ENCODE measurements around the gene KRT74.

Gene KRT74

DNA sequence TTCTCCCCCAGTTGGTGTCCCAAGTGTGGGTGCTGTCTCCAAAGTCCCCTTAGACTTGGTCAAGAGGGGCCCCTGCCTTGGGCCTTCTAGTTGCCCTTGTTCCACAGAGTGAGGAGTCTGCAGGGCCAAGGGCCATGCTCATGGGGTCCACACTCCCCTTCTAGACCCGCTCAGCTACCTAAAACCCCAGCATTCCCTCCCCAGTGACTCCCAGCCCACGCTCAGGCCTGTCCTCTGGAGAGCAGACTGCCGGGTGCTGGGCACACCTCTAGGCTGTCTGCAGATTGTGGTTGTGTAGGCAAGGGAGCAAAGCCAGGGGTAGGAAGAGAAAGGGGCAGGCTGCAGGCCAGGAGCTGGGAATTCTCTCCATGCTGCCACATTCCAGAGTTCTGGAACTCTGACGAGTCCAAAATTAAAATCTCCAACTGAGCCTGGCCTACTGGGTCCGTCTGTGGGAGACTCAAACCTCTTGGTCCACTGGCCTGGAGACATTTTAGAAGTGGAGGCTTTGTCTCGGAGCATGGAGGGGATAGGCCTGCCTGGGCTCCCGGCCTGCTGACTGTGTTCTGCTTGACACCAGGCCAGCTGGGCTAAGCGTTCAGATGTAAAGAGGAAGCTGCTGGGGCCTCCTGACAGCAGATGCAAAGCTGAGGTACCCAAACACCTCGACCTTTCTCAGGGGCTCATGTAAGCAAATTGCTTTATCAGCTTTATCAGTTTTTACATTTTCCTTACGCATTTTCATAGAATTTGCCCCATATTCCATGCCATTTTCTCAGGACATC lies 39.8 kb downstream of the KRT74 start:
- DNase-seq = peak; percentile 40

DNA sequence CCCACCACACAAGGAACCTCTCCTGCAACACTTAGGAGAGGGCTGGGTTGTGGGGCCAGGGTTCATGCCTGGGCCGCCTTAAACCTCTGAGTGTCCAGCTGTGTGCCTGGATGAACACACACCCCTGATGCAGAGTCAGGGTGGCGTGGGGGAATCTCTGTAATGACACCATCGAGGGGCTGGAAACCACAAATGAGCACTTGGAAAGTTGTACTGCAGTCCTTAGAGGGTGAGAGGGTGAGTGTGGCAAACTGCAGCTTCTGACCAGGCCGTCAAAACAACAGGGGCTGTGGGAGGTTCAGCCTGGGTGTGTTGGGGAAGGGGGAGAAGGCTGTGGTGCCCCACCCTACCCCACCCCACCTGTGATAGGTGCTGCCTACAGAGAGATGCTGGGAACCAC lies 41.0 kb downstream of the KRT74 start:
- DNase-seq = peak; percentile 34

DNA sequence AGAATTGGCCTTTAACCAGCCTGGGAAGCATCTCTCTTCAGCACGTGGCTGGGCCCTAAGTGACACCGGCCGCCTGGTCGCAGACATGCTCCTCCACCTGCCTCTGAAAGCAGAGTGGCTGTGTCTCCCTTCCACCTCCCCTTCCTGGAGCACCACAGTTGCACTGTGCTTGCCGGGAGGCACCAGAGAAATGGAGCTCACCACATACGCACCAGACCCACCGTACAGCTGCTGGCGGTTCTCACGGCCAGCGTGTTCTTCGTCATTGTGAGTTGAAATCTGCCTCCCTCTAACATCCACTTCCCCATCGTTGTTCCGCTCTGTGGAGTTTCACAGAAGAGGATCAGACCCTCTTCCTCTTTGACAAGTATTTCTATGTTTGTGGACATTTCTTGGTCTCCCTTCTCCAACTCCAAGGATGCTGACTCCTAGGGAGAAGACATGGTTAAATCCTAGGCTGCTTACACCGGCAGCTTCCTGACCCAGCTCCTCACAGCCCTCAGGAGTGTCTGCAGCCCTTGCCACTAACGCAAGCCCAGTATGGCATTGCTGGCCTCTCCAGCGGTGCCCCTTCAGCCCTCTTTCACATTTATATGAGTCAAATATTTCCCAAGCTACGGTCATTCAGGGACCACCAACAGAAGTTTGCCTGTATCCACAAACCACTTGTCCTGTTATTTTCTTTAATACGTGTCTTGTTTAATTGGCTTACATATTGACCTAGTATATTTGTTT lies 41.9 kb downstream of the KRT74 start:
- DNase-seq = peak; percentile 37

GRCh38 chr12:52530905-52531304 lies 42.7 kb downstream of the KRT74 start:
- no peak for DNase-seq

- no peak for DNase-seq
Observed at GRCh38 chr12:52530366-52530765, 43.3 kb downstream of the KRT74 start.

DNA sequence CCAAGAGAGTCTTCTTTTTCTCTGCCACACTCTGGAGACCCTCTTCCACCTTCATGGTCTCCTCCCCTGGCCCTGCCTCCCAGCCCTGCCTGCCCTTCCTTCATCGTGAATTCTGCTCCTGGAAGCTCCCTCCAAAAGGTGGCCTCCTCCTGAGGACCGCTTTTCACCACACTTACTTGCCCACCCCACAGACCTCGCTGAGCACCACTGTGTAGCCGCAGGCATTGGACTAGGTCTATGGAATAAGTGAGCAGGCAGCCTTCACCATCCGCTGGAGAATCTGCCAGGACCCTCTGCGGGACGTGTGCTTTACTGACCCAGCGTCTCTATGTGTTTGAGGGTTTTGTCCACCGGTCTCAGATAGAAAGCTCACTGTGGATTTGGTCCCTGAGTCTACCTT lies 43.8 kb downstream of the KRT74 start:
- peak; percentile 13 for DNase-seq

DNA sequence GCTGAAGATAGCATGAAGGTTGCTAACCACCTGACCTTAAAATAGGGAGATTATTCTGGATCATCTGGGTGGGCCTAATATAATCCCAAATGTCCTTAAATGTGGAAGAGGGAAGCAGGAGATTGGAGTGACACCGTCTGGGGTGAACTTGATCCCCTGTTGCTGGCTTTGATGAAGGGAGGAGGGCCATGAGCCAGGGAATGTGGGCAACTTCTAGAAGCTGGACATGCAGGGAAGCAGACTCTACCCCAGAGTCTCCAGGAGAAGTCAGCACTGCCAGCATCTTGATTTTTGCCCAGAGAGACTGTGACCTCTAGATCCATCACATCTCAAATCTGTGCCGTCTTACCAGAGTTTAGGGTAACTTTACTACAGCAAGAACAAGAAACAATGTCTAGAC lies 44.2 kb downstream of the KRT74 start:
- no peak for DNase-seq

DNA sequence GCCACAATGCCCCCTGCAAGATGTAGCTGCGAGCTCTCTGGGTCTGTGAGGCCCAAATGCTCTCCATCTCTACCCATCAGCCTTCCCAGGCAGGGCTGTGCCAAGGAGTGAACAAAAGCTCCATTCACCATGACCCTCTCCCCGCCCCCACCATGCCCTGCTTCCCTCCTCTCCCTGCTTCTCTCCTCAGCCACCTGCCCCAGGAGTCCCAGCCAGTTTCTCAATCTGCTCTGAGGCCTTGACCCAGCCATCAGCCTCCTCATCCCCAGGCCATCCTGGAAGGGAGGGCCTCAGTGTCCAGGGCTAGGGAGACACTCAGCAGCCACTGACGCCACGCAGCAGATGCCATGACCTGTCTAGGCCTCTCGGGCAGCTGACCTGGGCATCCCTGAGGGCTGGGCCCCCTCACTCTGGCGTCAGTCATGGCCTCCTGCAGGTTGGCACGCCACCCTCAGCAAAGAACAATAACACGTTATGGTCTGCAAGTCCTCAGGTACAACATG lies 45.0 kb downstream of the KRT74 start:
- DNase-seq = peak; percentile 37

GRCh38 chr12:52527121-52527800 lies 46.4 kb downstream of the KRT74 start:
- peak; percentile 38 for DNase-seq

DNA sequence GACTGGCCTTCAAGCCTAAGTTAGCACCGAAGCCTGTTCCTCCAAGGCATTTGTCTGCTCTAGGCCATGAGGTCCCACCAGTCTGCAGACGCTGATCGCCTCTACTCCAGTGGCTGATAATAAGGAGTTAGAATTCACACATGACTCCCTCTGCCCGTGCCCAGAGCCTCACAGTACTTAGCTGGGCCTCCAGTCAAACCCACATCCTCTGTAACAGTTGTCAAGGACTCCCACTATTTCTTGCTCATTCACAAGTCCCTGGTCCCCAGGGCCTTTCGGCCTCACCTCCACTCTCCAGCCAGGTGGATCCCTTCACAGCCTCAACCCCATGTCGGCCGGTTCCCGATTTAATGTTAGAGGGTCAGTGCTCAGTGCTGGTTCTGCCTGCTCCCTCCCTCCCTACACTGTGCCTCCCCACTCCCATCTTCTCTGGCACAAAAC lies 47.1 kb downstream of the KRT74 start:
- DNase-seq = peak; percentile 39

DNA sequence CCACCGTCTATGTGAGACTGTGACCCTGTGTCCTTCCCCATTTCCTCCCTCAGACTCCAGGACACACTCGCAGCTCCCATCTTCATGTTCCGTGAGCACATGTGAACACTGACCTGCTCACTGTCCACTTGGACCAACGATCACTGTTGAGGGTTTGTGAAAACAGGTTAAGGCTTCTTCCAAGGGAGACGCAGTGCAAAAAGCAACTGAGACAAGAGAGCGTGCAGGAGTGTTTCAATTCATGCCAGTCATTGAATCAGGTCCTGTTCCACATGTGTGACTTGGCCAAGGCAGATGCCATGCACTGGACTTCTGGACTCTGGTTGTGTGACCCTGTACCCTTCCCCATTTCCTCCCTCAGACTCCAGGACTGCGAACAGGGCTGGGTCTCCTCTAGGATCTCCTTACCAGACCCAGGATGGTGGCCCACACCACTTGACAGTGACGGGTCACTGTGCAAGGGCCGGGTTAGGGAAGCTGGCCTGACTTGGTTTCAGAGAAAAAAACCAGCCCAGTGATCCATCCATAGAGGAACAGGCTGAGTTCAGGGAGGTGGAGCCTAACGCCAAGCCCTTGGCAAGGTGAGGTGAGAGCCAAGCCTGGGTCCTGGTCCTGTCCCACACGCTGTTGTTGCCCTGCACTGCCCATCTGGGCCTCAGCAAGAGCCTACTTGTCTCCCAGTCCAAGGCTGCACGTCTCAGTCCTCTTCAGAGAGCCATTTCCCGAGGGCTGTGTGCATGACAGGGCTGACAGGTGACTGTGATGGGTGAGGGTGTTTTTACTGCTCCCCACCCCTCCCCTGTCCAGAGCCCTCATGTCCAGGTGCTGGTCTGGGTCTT lies 47.8 kb downstream of the KRT74 start:
- peak; percentile 21 for DNase-seq

GRCh38 chr12:52524898-52525591 lies 48.6 kb downstream of the KRT74 start:
- DNase-seq = no peak

DNA sequence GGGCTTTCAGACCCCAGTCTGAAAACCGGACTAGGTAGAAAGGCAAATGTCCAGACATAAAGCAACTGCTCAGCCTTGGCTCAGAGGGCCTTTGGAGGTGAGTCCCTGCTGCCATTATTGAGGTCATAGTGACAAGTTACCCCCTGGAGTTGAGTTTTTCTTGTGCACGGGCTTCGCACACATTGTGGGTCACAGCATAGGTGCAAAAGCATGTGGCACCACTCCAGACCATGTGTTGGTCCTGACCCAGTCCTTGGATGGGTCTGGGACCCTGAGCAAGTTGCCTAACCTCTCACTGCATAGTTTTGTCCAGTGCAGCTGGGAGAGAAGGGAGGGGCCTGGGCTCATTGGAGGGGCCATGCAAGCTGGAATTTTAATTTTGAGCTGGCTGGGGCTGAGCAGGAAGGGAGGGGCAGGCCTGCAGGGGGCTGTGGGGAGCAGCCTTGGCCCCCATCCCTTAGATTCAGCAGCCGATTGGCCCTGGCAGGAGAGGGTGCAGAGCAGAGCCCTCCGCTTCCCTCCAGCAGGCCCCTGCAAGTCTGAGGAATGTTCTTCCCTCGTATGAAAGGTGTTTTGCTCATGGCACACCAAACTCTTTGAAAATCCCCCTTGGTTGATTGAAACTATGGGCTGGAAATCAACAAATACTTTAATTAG lies 49.3 kb downstream of the KRT74 start:
- DNase-seq = no peak

DNA sequence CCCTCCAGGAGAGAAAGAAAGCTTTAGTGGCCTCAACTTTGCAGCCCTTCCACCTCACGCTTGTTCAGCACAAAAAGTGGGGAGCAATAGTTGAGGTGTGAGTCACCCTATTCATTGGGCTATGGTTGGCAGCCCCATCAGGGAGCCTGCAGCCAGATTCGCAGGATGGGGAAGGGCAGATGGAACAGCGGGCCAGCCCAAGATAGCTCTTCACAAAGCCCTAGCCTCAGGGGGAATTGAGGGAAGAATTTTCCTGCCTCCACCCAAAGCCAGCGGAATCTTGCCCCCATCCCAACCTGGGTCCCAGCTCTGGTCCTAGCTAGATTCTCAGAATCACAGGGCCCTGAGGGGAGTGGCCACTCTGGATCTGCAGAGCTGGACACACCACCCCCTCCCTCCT lies 49.8 kb downstream of the KRT74 start:
- no peak for DNase-seq

DNA sequence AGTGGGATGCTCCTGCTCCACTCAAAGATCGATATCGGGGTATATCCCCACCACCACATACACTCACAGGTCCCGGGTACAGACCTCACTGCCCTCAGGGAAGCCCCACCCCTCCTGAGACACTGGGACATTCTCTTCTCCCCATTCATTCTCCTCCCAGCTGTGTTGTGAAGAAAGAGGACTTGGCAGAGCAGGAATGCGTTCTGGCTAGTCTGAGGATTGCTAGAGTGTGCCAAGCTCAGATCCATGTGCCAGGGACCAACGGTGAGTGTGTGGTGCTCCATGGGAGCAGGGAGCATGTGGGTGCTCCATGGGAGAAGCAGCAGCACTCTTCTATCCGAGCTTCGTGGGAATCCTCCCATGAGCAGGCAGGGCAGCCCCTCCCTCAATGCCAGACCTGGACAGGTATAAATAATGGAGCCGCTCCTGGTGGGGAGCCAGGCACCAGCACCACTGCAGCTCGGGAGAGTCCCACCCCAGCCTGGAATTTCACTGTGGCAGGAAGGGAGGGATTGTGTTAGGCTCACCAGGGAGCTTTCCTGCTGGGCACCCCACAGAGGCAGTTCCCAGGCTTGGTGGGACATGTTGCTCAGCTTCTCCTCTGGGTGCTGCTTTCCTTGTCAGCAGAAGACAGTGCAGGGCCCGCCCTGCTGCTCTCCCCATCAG lies 51.2 kb downstream of the KRT74 start:
- no peak for DNase-seq

GRCh38 chr12:52521568-52522266 lies 51.9 kb downstream of the KRT74 start:
- peak; percentile 52 for DNase-seq

DNA sequence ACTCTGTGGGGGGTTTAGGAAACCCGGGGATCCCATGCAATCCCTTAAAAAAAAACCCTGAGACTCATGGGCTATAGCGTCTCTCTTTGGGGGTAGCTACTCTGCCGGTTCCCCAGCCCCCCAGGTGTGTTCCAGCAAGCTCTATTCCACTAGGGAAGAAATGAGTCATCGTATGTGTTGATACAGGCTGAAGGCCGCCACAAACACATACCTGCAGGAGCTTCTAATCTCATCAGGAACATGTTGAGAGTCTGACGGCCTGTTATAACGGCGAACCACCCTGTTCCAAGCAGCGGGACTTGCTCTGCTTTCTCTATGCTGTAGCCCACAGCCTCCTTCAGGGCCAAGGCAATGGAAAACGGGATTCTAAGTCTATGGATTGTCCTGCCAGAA lies 52.5 kb downstream of the KRT74 start:
- DNase-seq = peak; percentile 34

- peak; percentile 37 for DNase-seq
Observed at GRCh38 chr12:52519826-52520662, 53.6 kb downstream of the KRT74 start, which contains the start of gene KRT5. TSS of gene KRT5 (minus strand) at chr12:52520394. CDS start at chr12:52520296, 98 bp downstream.

GRCh38 chr12:52519387-52519703 lies 54.3 kb downstream of the KRT74 start:
- DNase-seq = no peak
